K562 (cell line): ENCODE data around the gene TRIM23. TPM values are rescaled to one million over a fixed set of nuclear protein-coding genes. Genes with fewer than 3 reads are reported as not detected.

ENCODE experiments used
- ATAC-seq: fragments of 200-7000 bp; cut with Tn5 transposase; 3 replicates; pipeline ENCODE4 v1.9.1; 2020; ENCODE audit warnings: moderate library complexity
- BruUV-seq: library from RNA; stranded (reverse); fragments of 400-500 nt; replicated peaks from 2 replicates; lab custom pipeline; 2021; lab: Mats Ljungman, UMichigan
- CTCF ChIA-PET: fragments of 300-600 bp; formaldehyde crosslinking; extraction: SDS; loops from one replicate; lab custom pipeline; 2021; ENCODE audit warnings: low intra/inter-chr PET ratio; lab: Yijun Ruan, JAX
- POLR2A ChIA-PET: fragments of 300-600, 350-650 bp; sonication (Branson Sonifier 250); formaldehyde crosslinking; extraction: SDS; loops from one replicate; lab custom pipeline; 2021; ENCODE audit warnings: antibody characterized with exemption, inconsistent platforms; lab: Yijun Ruan, JAX
- DNase-seq, 4 experiments: peaks; one replicate each; pipeline versions ENCODE4 v3.0.0 to v3.0.0-alpha.2; 2011 to 2018; ENCODE audit warnings: low spot score in 3 of 4, mixed read lengths in 3 of 4; ENCODE audit errors: extremely low read depth in 1 of 4
- FAIRE-seq: peaks from 2 replicates; lab custom pipeline; 2011; peaks lifted over from hg19 to GRCh38; lab: Jason Lieb, UNC
- H2AFZ ChIP-seq: 2 replicates; pipeline ENCODE4 v1.6.0; 2011; ENCODE audit warnings: low read depth, low read length, control low read depth, inconsistent platforms
- H3K27ac ChIP-seq: fragments of 200-600 bp; 3 replicates; pipeline ENCODE4 v1.8.0; 2011; ENCODE audit warnings: low read depth, mild to moderate bottlenecking, control low read depth, inconsistent platforms, low read length, moderate library complexity, mixed read lengths; ENCODE audit errors: extremely low read depth
- H3K27me3 ChIP-seq, 2 experiments: fragments of 300-600 bp in 1 of 2; 2 replicates in 1 of 2; 3 replicates in 1 of 2; pipeline versions ENCODE4 v1.6.0 to v1.8.0; 2011; ENCODE audit warnings: inconsistent platforms in 2 of 2, low read length in 2 of 2, mild to moderate bottlenecking in 1 of 2, mixed read lengths in 1 of 2, moderate library complexity in 1 of 2; ENCODE audit not compliant: control insufficient read depth in 2 of 2, insufficient read depth in 2 of 2
- H3K36me3 ChIP-seq: fragments of 300-600 bp; 3 replicates; pipeline ENCODE4 v1.8.0; 2011; ENCODE audit warnings: mild to moderate bottlenecking, low read length, inconsistent platforms; ENCODE audit not compliant: control insufficient read depth, insufficient read depth
- H3K4me1 ChIP-seq, 2 experiments: fragments of 200-600 bp in 1 of 2; replicated peaks in 1 of 2; 2 replicates in 1 of 2; 3 replicates in 1 of 2; pipeline versions ENCODE4 v1.5.1 to v1.8.0; 2011; ENCODE audit warnings: inconsistent platforms in 2 of 2, low read length in 2 of 2, mild to moderate bottlenecking in 1 of 2, mixed read lengths in 1 of 2, moderate library complexity in 1 of 2; ENCODE audit not compliant: control insufficient read depth in 2 of 2, insufficient read depth in 2 of 2
- H3K4me2 ChIP-seq: 2 replicates; pipeline ENCODE4 v1.6.1; 2011; ENCODE audit warnings: low read length, control low read depth, inconsistent platforms, mixed read lengths; ENCODE audit not compliant: insufficient read depth
- H3K4me3 ChIP-seq: fragments of 200-600 bp; sonication (generic), shearing (Covaris generic); 2 replicates; pipeline ENCODE4 v1.5.1; 2016; ENCODE audit warnings: control low read depth, inconsistent platforms
- H3K79me2 ChIP-seq: fragments of 200-600 bp; 3 replicates; pipeline ENCODE4 v1.8.0; 2011; ENCODE audit warnings: low read length, inconsistent platforms; ENCODE audit not compliant: control insufficient read depth, insufficient read depth
- H3K9ac ChIP-seq, 2 experiments: 2 replicates each; pipeline versions ENCODE4 v1.6.0 to v1.6.1; 2011; ENCODE audit warnings: low read depth in 2 of 2, low read length in 2 of 2, control low read depth in 1 of 2, inconsistent platforms in 1 of 2, mild to moderate bottlenecking in 1 of 2, mixed read lengths in 1 of 2; ENCODE audit not compliant: insufficient read depth in 1 of 2
- H3K9me1 ChIP-seq: one replicate; pipeline ENCODE4 v1.6.0; 2011; ENCODE audit warnings: inconsistent platforms, mild to moderate bottlenecking, low read length, moderate library complexity; ENCODE audit not compliant: control insufficient read depth, insufficient read depth
- H3K9me3 ChIP-seq: replicated peaks from 2 replicates; pipeline ENCODE4 v1.5.1; 2011; ENCODE audit warnings: low read depth, low read length, inconsistent platforms; ENCODE audit not compliant: control insufficient read depth, insufficient read depth
- H4K20me1 ChIP-seq: replicated peaks from 2 replicates; pipeline ENCODE4 v1.6.1; 2011; ENCODE audit warnings: low read length, inconsistent platforms, mixed read lengths; ENCODE audit not compliant: control insufficient read depth, insufficient read depth
- CCAR2 ChIP-seq: fragments of 200-400 bp; formaldehyde crosslinking; IDR thresholded peaks from 2 replicates; pipeline ENCODE4 v1.6.1; 2017; ENCODE audit warnings: mild to moderate bottlenecking, low read depth, low read length
- HNRNPK ChIP-seq: fragments of 200-400 bp; formaldehyde crosslinking; IDR thresholded peaks from one replicate; pipeline ENCODE4 v1.6.1; 2018; ENCODE audit warnings: mild to moderate bottlenecking, low read depth, low read length; ENCODE audit not compliant: poor library complexity, severe bottlenecking
- MXI1 ChIP-seq: IDR thresholded peaks from 2 replicates; pipeline ENCODE4 v1.6.1; 2011; ENCODE audit warnings: low read depth, mild to moderate bottlenecking, improper control_type of control experiment, low read length
- NR2C1 ChIP-seq, 2 experiments: fragments of 450-650 bp; IDR thresholded peaks; 2 replicates each; pipeline ENCODE4 v1.6.1; 2017; ENCODE audit warnings: mild to moderate bottlenecking in 2 of 2, antibody characterized with exemption in 1 of 2, inconsistent platforms in 1 of 2, missing compliant biosample characterization in 1 of 2, missing genetic modification characterization in 1 of 2
- SIN3A ChIP-seq, 2 experiments: fragments of 150-350 bp in 1 of 2; IDR thresholded peaks; 2 replicates each; pipeline ENCODE4 v1.6.1; 2011 to 2016; ENCODE audit warnings: borderline replicate concordance in 2 of 2, low read depth in 2 of 2, low read length in 2 of 2, mild to moderate bottlenecking in 2 of 2, moderate library complexity in 2 of 2; ENCODE audit not compliant: control insufficient read depth in 1 of 2
- XRCC4 ChIP-seq: IDR thresholded peaks from one replicate; pipeline ENCODE4 v1.6.1; 2011; ENCODE audit not compliant: insufficient read depth, insufficient read length; ENCODE audit errors: extremely low read depth
- ZNF512 ChIP-seq: IDR thresholded peaks from 2 replicates; pipeline ENCODE4 v1.6.1; 2016; ENCODE audit warnings: missing genetic modification characterization, missing compliant biosample characterization
- WGBS: fragments of 100-300 bp; shearing (Covaris generic); methylation state at CpG from one replicate; pipeline ENCODE4 v1.1.6; 2016; ENCODE audit warnings: low coverage, mixed read lengths; ENCODE audit not compliant: insufficient coverage; ENCODE audit errors: missing lambda C conversion rate; 5-methylcytosine and 5-hydroxymethylcytosine counted together
- in situ Hi-C: fragments of 300-500 bp; cut with MboI; formaldehyde crosslinking; loops from 4 replicates; pipeline ENCODE4 v1.15.0; 2018; ENCODE audit warnings: inconsistent platforms, mixed read lengths
- intact Hi-C: fragments of 100-400 bp; cut with micrococcal nuclease; formaldehyde crosslinking; loops from 2 replicates; pipeline ENCODE4 v1.14.2; 2022
- polyA plus RNA-seq, 8 experiments: library from polyadenylated mRNA; depleted of rRNA in 4 of 8; stranded (reverse) in 5 of 8; unstranded in 3 of 8; fragments of >200 nt; fragmentation: Nextera tagmentation in 2 of 8; fragmentation: Illumina TruSeq in 1 of 8; extraction: Ambion mirVana in 2 of 8; extraction: Trizol in 1 of 8; gene quantifications; 2 replicates each; pipeline versions ENCODE4 v1.2.1 to v1.2.3, GENCODE V29; 2011 to 2014; ENCODE audit warnings: inconsistent platforms in 1 of 8, missing spikeins in 1 of 8
- total RNA-seq, 7 experiments: library from RNA; depleted of rRNA in 6 of 7; stranded (reverse); fragments of >200 nt in 6 of 7; fragmentation: Illumina TruSeq in 2 of 7; extraction: Trizol in 2 of 7; gene quantifications; 2 replicates each; pipeline versions ENCODE4 v1.2.1 to v1.2.3, GENCODE V29; 2011 to 2021; ENCODE audit warnings: low replicate concordance in 1 of 7

Gene TRIM23
- total and polyA plus RNA-seq, 9 of the 15 experiments (the other 6 are each of a cell fraction or from before 2014, with no cell fraction given): 2.4 to 8.5 (median 4.9) TPM

- POLR2A ChIA-PET: no interaction called here
- Histone ChIP-seq H3K9me3 (no peaks in the 10 kb centered on the region), H3K27me3 (no peaks in the 10 kb centered on the region), H2AFZ (no peak overlapping the region), H3K27ac (no peak overlapping the region), H3K4me2 (no peak overlapping the region), H3K36me3 (peaks cover 41% of the 10 kb centered on the region), H3K4me1 (no peaks in the 10 kb centered on the region; a peak in 1 of 5 replicates), H3K9me1 (no peaks in the 10 kb centered on the region), H3K4me3 (no peak overlapping the region), H3K9ac (no peak overlapping the region), H4K20me1 (no peaks in the 10 kb centered on the region), H3K79me2 (peaks cover 54% of the 10 kb centered on the region)
- in situ Hi-C loops (no loop called here), intact Hi-C loops (no loop called here)
- CTCF ChIA-PET: no interaction called here
- WGBS: 88% methylated on average over 4 of the region's 5 CpGs
- no peak for TF ChIP-seq CCAR2
- TF ChIP-seq ZNF512 (tag): peak; percentile 69
- TF ChIP-seq MXI1: no peak
- no peak for TF ChIP-seq XRCC4
- TF ChIP-seq SIN3A (IDR thresholded peaks at IDR 0.05; ENCODE audit: borderline replicate concordance in 2 of 2, control insufficient read depth in 1 of 2, low read depth in 2 of 2, low read length in 2 of 2): no peak
- TF ChIP-seq HNRNPK: peak; percentile 43
- TF ChIP-seq NR2C1 (IDR thresholded peaks at IDR 0.05): no peak
- TF ChIP-seq NR2C1 (tag; IDR thresholded peaks at IDR 0.05): no peak
- no peak for FAIRE-seq
- no TSS peak for BruUV-seq
- no peak for DNase-seq
- ATAC-seq: no peak
Observed at GRCh38 chr5:65566505-65566904, 57.6 kb downstream of the TRIM23 start.
